ENCODE measurements around the gene TLR1.
"Not testable (repeated sequence)": the region's sequence is repeated elsewhere in the genome, so short reads cannot be mapped to it uniquely, and the experiment has no call there.

The TLR1 gene

GRCh38 chr4:38818441-38818976 lies 13.9 kb upstream of the TLR1 start:
- peak overlapping the region; percentile 84 for H3K9ac ChIP-seq (ENCODE audit: low read length)
- peaks cover 39% of the 10 kb centered on the region for H3K36me3 ChIP-seq (replicated peaks; ENCODE audit: low read depth, low read length)
- peaks cover 11% of the 10 kb centered on the region for H3K79me2 ChIP-seq (ENCODE audit: low read length)
- no peaks in the 10 kb centered on the region for H4K20me1 ChIP-seq (ENCODE audit: insufficient read depth, low read length)
- peak overlapping the region; percentile 90 for H3K4me2 ChIP-seq (ENCODE audit: low read length)
- peaks cover 10% of the 10 kb centered on the region; the same call in 1 of the 2 replicates for H3K9me3 ChIP-seq (ENCODE audit: insufficient read depth, low read length)
- H2AFZ ChIP-seq (ENCODE audit: low read depth, low read length), result no peak overlapping the region
- peak overlapping the region; percentile 61; the same call in 1 of the 2 replicates for H3K4me3 ChIP-seq (ENCODE audit: low read length)
- no peaks in the 10 kb centered on the region for H3K27me3 ChIP-seq (ENCODE audit: low read depth, low read length)
- TF ChIP-seq CTCF (IDR thresholded peaks at IDR 0.05; ENCODE audit: low read depth, low read length) (0 out of 2 replicates have a peak, but pooled peaks have one; percentile 6), EZH2phosphoT487 (IDR thresholded peaks at IDR 0.05; ENCODE audit: low read depth) (no peak)
- H3K4me1 ChIP-seq (ENCODE audit: low read length), result peaks cover 68% of the 10 kb centered on the region
- H3K27ac ChIP-seq (ENCODE audit: low read length), result peak overlapping the region; percentile 97

- Histone ChIP-seq H3K4me1 (ENCODE audit: low read length) (peaks cover 63% of the 10 kb centered on the region), H4K20me1 (ENCODE audit: insufficient read depth, low read length) (no peaks in the 10 kb centered on the region), H3K36me3 (replicated peaks; ENCODE audit: low read depth, low read length) (peaks cover 32% of the 10 kb centered on the region), H3K79me2 (ENCODE audit: low read length) (peaks cover 11% of the 10 kb centered on the region), H3K4me3 (ENCODE audit: low read length) (peak overlapping the region; percentile 66), H3K4me2 (ENCODE audit: low read length) (peak overlapping the region; percentile 78), H2AFZ (ENCODE audit: low read depth, low read length) (no peak overlapping the region), H3K27me3 (ENCODE audit: low read depth, low read length) (no peaks in the 10 kb centered on the region), H3K9me3 (ENCODE audit: insufficient read depth, low read length) (no peaks in the 10 kb centered on the region; the same call in 1 of the 2 replicates), H3K9ac (ENCODE audit: low read length) (peak overlapping the region; percentile 85), H3K27ac (ENCODE audit: low read length) (peak overlapping the region; percentile 94)
- no peak for TF ChIP-seq EZH2phosphoT487 (IDR thresholded peaks at IDR 0.05; ENCODE audit: low read depth)
- no peak for TF ChIP-seq CTCF (IDR thresholded peaks at IDR 0.05; ENCODE audit: low read depth, low read length)
Measured at GRCh38 chr4:38815885-38816782, 11.5 kb upstream of the TLR1 start.

- H3K9me3 ChIP-seq (ENCODE audit: insufficient read depth, low read length), result no peaks in the 10 kb centered on the region; the same call in 1 of the 2 replicates
- H3K4me2 ChIP-seq (ENCODE audit: low read length), result no peak overlapping the region
- no peak overlapping the region for H3K4me3 ChIP-seq (ENCODE audit: low read length)
- no peaks in the 10 kb centered on the region for H4K20me1 ChIP-seq (ENCODE audit: insufficient read depth, low read length)
- H3K4me1 ChIP-seq (ENCODE audit: low read length), result peaks cover 54% of the 10 kb centered on the region
- no peaks in the 10 kb centered on the region for H3K27me3 ChIP-seq (ENCODE audit: low read depth, low read length)
- TF ChIP-seq EZH2phosphoT487 (IDR thresholded peaks at IDR 0.05; ENCODE audit: low read depth) (no peak), CTCF (IDR thresholded peaks at IDR 0.05; ENCODE audit: low read depth, low read length) (no peak)
- no peak overlapping the region for H3K9ac ChIP-seq (ENCODE audit: low read length)
- no peak overlapping the region for H3K27ac ChIP-seq (ENCODE audit: low read length)
- H2AFZ ChIP-seq (ENCODE audit: low read depth, low read length), result no peak overlapping the region
- peaks cover 11% of the 10 kb centered on the region for H3K79me2 ChIP-seq (ENCODE audit: low read length)
- peaks cover 34% of the 10 kb centered on the region for H3K36me3 ChIP-seq (replicated peaks; ENCODE audit: low read depth, low read length)
Measured at GRCh38 chr4:38814386-38814785, 9.8 kb upstream of the TLR1 start.

GRCh38 chr4:38811297-38811696 lies 6.7 kb upstream of the TLR1 start:
- Histone ChIP-seq H3K4me1 (ENCODE audit: low read length) (peaks cover 26% of the 10 kb centered on the region), H3K79me2 (ENCODE audit: low read length) (peaks cover 9% of the 10 kb centered on the region; the same call in 1 of the 2 replicates)

GRCh38 chr4:38807462-38807861 lies 2.9 kb upstream of the TLR1 start:
- not testable (repeated sequence) for H3K4me2 ChIP-seq (ENCODE audit: low read length); H4K20me1 ChIP-seq (ENCODE audit: insufficient read depth, low read length); H3K9me3 ChIP-seq (ENCODE audit: insufficient read depth, low read length); H3K27ac ChIP-seq (ENCODE audit: low read length); H2AFZ ChIP-seq (ENCODE audit: low read depth, low read length); H3K4me3 ChIP-seq (ENCODE audit: low read length); H3K27me3 ChIP-seq (ENCODE audit: low read depth, low read length); H3K9ac ChIP-seq (ENCODE audit: low read length); H3K79me2 ChIP-seq (ENCODE audit: low read length)
- H3K4me1 ChIP-seq (ENCODE audit: low read length), result peaks cover 44% of the 10 kb centered on the region
- peaks cover 17% of the 10 kb centered on the region for H3K36me3 ChIP-seq (replicated peaks; ENCODE audit: low read depth, low read length)

More at GRCh38 chr4:38811297-38811696, 6.7 kb upstream of the TLR1 start:
- no peak overlapping the region for H3K4me2 ChIP-seq (ENCODE audit: low read length)
- H3K9me3 ChIP-seq (ENCODE audit: insufficient read depth, low read length), result no peaks in the 10 kb centered on the region; the same call in 1 of the 2 replicates
- no peak overlapping the region for H2AFZ ChIP-seq (ENCODE audit: low read depth, low read length)
- no peak overlapping the region for H3K4me3 ChIP-seq (ENCODE audit: low read length)
- no peaks in the 10 kb centered on the region for H3K27me3 ChIP-seq (ENCODE audit: low read depth, low read length)
- H4K20me1 ChIP-seq (ENCODE audit: insufficient read depth, low read length), result no peaks in the 10 kb centered on the region
- no peak for TF ChIP-seq EZH2phosphoT487 (IDR thresholded peaks at IDR 0.05; ENCODE audit: low read depth)
- no peak for TF ChIP-seq CTCF (IDR thresholded peaks at IDR 0.05; ENCODE audit: low read depth, low read length)
- H3K27ac ChIP-seq (ENCODE audit: low read length), result no peak overlapping the region
- peaks cover 34% of the 10 kb centered on the region for H3K36me3 ChIP-seq (replicated peaks; ENCODE audit: low read depth, low read length)
- no peak overlapping the region for H3K9ac ChIP-seq (ENCODE audit: low read length)

- Histone ChIP-seq H3K9ac (ENCODE audit: low read length) (peak overlapping the region; percentile 71), H3K36me3 (replicated peaks; ENCODE audit: low read depth, low read length) (peaks cover 21% of the 10 kb centered on the region), H3K9me3 (ENCODE audit: insufficient read depth, low read length) (peaks cover 18% of the 10 kb centered on the region), H3K4me2 (ENCODE audit: low read length) (peak overlapping the region; percentile 81), H3K27ac (ENCODE audit: low read length) (peak overlapping the region; percentile 97), H3K79me2 (ENCODE audit: low read length) (peaks cover 13% of the 10 kb centered on the region), H3K4me3 (ENCODE audit: low read length) (peak overlapping the region; percentile 40; the same call in 1 of the 2 replicates), H3K4me1 (ENCODE audit: low read length) (peaks cover 44% of the 10 kb centered on the region)
- H3K27me3 ChIP-seq (ENCODE audit: low read depth, low read length); H4K20me1 ChIP-seq (ENCODE audit: insufficient read depth, low read length); H2AFZ ChIP-seq (ENCODE audit: low read depth, low read length): not testable (repeated sequence)
Measured at GRCh38 chr4:38806251-38806650, 1.7 kb upstream of the TLR1 start.
